ENCODE results near the gene RAB29.

Gene RAB29

GRCh38 chr1:205800981-205801703 is 25.9 kb upstream of the RAB29 start:
- no peaks in the 10 kb centered on the region for H3K9me3 Mint-ChIP-seq
- TF ChIP-seq CTCF (IDR thresholded peaks at IDR 0.05; ENCODE audit: unreplicated experiment in 3 of 3): no peak
- peaks cover 24% of the 10 kb centered on the region for H3K4me1 Mint-ChIP-seq
- H3K27me3 Mint-ChIP-seq (ENCODE audit: low read depth): no peaks in the 10 kb centered on the region
- peak overlapping the region in 2 of 3 experiments; percentile 0 to 1 for H3K27ac Mint-ChIP-seq
- H3K4me3 Mint-ChIP-seq: no peak overlapping the region
- peaks cover 32% of the 10 kb centered on the region for H3K36me3 Mint-ChIP-seq (ENCODE audit: low read depth)

- TF ChIP-seq CTCF (IDR thresholded peaks at IDR 0.05; ENCODE audit: unreplicated experiment in 3 of 3): no peak
- Mint-ChIP-seq H3K27me3 (ENCODE audit: low read depth) (no peaks in the 10 kb centered on the region), H3K4me3 (no peak overlapping the region), H3K4me1 (peaks cover 18% of the 10 kb centered on the region), H3K36me3 (ENCODE audit: low read depth) (peaks cover 31% of the 10 kb centered on the region), H3K9me3 (no peaks in the 10 kb centered on the region), H3K27ac (no peak overlapping the region)
Observed at GRCh38 chr1:205800427-205800826, 25.1 kb upstream of the RAB29 start.

GRCh38 chr1:205798577-205798976 is 23.3 kb upstream of the RAB29 start:
- TF ChIP-seq CTCF (IDR thresholded peaks at IDR 0.05; ENCODE audit: unreplicated experiment in 3 of 3): no peak
- Mint-ChIP-seq H3K4me3 (no peak overlapping the region), H3K4me1 (peaks cover 9% of the 10 kb centered on the region), H3K9me3 (no peaks in the 10 kb centered on the region), H3K36me3 (ENCODE audit: low read depth) (peaks cover 38% of the 10 kb centered on the region), H3K27me3 (ENCODE audit: low read depth) (no peaks in the 10 kb centered on the region), H3K27ac (no peak overlapping the region)

GRCh38 chr1:205797168-205797567 is 21.9 kb upstream of the RAB29 start:
- Mint-ChIP-seq H3K4me3 (no peak overlapping the region), H3K27me3 (ENCODE audit: low read depth) (no peaks in the 10 kb centered on the region), H3K9me3 (no peaks in the 10 kb centered on the region), H3K4me1 (peaks cover 20% of the 10 kb centered on the region), H3K27ac (no peak overlapping the region), H3K36me3 (ENCODE audit: low read depth) (peaks cover 41% of the 10 kb centered on the region)
- TF ChIP-seq CTCF (IDR thresholded peaks at IDR 0.05; ENCODE audit: unreplicated experiment in 3 of 3): no peak

- H3K36me3 Mint-ChIP-seq (ENCODE audit: low read depth): peaks cover 54% of the 10 kb centered on the region
- no peak overlapping the region for H3K4me3 Mint-ChIP-seq
- no peak overlapping the region for H3K27ac Mint-ChIP-seq
- no peaks in the 10 kb centered on the region for H3K9me3 Mint-ChIP-seq
- TF ChIP-seq CTCF (IDR thresholded peaks at IDR 0.05; ENCODE audit: unreplicated experiment in 3 of 3): no peak
- H3K27me3 Mint-ChIP-seq (ENCODE audit: low read depth): no peaks in the 10 kb centered on the region
- peaks cover 12% of the 10 kb centered on the region for H3K4me1 Mint-ChIP-seq
Observed at GRCh38 chr1:205794011-205794730, 18.9 kb upstream of the RAB29 start.

Data from nephron (organoid).